Measurements from ENCODE around the gene SLC6A13.
A peak's percentile ranks its signal among the peaks of the same experiment; 100 is the strongest.

The SLC6A13 gene

GRCh38 chr12:177336-177979, 85.2 kb downstream of the SLC6A13 start:
- ChIA-PET POLR2A (ENCODE audit: low non-redundant PET) (no interaction called here), CTCF (interaction anchor here (0.5 kb wide), 1 partner anchor 506 kb away, joined by 3 read pairs; no protein-coding TSS in a partner anchor)
- TF ChIP-seq CTCF (conservative IDR thresholded peaks at IDR 0.05; ENCODE audit: low read depth): no peak
- DNase-seq (ENCODE audit: low spot score): no peak
- H3K27ac ChIP-seq: no peak overlapping the region

- ChIA-PET POLR2A (ENCODE audit: low non-redundant PET) (no interaction called here), CTCF (interaction anchor here (0.5 kb wide), 1 partner anchor 507 kb away, joined by 3 read pairs; no protein-coding TSS in a partner anchor)
- H3K27ac ChIP-seq: no peak overlapping the region
- DNase-seq (ENCODE audit: low spot score): peak; percentile 52
- TF ChIP-seq CTCF (conservative IDR thresholded peaks at IDR 0.05; ENCODE audit: low read depth): no peak
Observed at GRCh38 chr12:176321-177181, 86.1 kb downstream of the SLC6A13 start.

DNA sequence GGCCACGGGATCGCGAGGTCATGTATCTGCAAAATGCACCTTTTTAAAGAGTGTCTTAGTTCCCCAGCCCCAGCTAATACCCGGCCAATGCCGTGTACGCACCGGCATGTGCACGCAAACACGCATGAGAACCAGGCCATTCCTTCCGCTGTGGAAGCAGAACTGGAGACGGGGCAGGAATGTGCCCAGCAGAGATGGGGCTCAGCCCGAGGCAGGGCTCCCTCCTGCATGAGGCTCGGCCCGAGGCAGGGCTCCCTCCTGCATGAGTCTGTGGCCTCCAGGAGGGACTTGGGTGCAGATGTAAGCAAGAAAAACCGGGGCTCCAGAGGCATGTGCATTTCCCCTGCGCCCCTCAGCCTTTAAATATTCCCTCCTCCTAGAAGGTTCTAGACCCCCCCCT, 86.9 kb downstream of the SLC6A13 start:
- no peak for DNase-seq (ENCODE audit: low spot score)
- ChIA-PET CTCF (no interaction called here), POLR2A (ENCODE audit: low non-redundant PET) (no interaction called here)
- TF ChIP-seq CTCF (conservative IDR thresholded peaks at IDR 0.05; ENCODE audit: low read depth): no peak
- H3K27ac ChIP-seq: no peak overlapping the region

DNA sequence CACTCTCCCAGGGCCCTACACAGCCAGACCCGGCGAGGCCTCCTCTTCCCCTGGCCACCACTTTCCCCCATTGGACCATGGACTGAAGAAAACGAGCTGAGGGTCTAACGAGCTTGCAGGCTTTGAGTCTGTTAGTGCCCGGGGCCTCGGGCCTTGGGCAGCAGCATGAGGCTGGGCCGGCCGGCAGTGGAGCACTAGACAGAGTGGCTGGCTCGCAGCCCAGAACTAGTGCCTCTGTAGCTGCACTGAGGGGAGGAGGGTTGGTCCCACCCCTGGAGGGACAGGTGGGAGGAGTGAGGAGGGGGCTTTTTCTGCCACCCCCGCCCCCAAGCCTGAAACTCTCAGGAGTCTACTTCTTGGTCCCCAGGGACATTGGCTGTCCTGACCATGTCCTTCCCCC, 87.4 kb downstream of the SLC6A13 start:
- DNase-seq (ENCODE audit: low spot score): no peak
- ChIA-PET POLR2A (ENCODE audit: low non-redundant PET) (no interaction called here), CTCF (no interaction called here)
- H3K27ac ChIP-seq: no peak overlapping the region
- TF ChIP-seq CTCF (conservative IDR thresholded peaks at IDR 0.05; ENCODE audit: low read depth): no peak

DNA sequence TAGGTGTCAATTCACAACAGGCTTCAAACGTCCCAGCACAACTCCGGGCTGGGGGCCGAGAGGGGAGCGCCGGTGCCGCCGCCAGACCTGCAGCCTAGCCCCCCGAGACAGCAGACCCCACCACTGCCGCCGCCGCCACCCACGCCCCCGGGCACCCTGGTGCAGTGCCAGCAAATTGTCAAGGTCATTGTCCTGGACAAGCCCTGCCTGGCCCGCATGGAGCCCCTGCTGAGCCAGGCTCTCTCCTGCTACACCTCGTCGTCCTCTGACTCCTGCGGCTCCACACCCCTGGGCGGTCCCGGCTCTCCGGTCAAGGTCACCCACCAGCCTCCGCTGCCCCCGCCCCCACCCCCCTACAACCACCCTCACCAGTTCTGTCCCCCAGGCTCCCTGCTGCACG, 88.0 kb downstream of the SLC6A13 start:
- POLR2A ChIA-PET (ENCODE audit: low non-redundant PET): no interaction called here
- no peak for TF ChIP-seq CTCF (conservative IDR thresholded peaks at IDR 0.05; ENCODE audit: low read depth)
- DNase-seq (ENCODE audit: low spot score): no peak
- CTCF ChIA-PET: no interaction called here
- H3K27ac ChIP-seq: no peak overlapping the region

DNA sequence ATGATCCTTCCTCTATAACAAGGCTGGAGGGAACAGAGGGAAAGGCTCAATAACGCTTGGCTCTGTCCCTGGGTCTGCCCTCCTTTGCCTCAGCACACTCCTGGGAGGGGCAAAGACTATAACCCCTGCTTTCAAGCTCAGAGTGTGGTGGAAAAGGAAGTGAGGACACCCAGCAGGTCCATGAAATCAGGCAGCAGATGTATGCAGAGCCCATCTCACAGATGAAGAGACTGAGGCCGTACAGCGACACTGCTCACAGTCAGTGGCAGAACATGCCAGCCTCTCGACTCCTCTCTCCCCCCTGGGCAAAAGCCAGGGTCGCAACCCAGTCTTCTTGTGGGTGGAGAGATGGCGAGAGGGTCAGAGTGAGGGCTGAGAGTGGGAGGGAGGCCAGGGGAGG, 88.5 kb downstream of the SLC6A13 start:
- TF ChIP-seq CTCF (conservative IDR thresholded peaks at IDR 0.05; ENCODE audit: low read depth): no peak
- no peak for DNase-seq (ENCODE audit: low spot score)
- H3K27ac ChIP-seq: no peak overlapping the region
- CTCF ChIA-PET: interaction anchor here (0.6 kb wide), 1 partner anchor 20 kb away, joined by 5 read pairs; no protein-coding TSS in a partner anchor
- POLR2A ChIA-PET (ENCODE audit: low non-redundant PET): no interaction called here
